Kidney (tissue), 14 donors: Measurements from ENCODE around the gene CUX1. TPM values are rescaled to one million over a fixed set of nuclear protein-coding genes. Genes with fewer than 3 reads are reported as not detected.

Experiments used
- DNase-seq, 5 donors: peaks; one replicate each; pipeline ENCODE4 v3.0.0-alpha.2; 2013 to 2020
- FAIRE-seq: peaks from 2 replicates; lab custom pipeline; 2012; peaks lifted over from hg19 to GRCh38; lab: Jason Lieb, UNC
- H3K27ac ChIP-seq, 2 donors: one replicate each; pipeline ENCODE4 v1.7.0; 2013; ENCODE audit warnings: low read depth in 2 of 2, low read length in 2 of 2, inconsistent platforms in 1 of 2
- H3K27me3 ChIP-seq: one replicate; pipeline ENCODE4 v1.7.1; 2013; ENCODE audit warnings: low read length, inconsistent platforms; ENCODE audit not compliant: control insufficient read depth, insufficient read depth
- H3K36me3 ChIP-seq, 3 donors: one replicate each; pipeline versions ENCODE4 v1.7.0 to v1.7.1; 2013; ENCODE audit warnings: low read length in 3 of 3, control low read depth in 1 of 3, inconsistent platforms in 1 of 3; ENCODE audit not compliant: insufficient read depth in 3 of 3, control insufficient read depth in 2 of 3
- H3K4me1 ChIP-seq, 3 donors: one replicate each; pipeline versions ENCODE4 v1.7.0 to v1.7.1; 2013; ENCODE audit warnings: low read length in 3 of 3, inconsistent platforms in 1 of 3, low read depth in 1 of 3; ENCODE audit not compliant: control insufficient read depth in 2 of 3, insufficient read depth in 2 of 3
- H3K4me3 ChIP-seq, 3 donors: one replicate each; pipeline versions ENCODE4 v1.7.0 to v1.8.1; 2013; ENCODE audit warnings: low read length in 3 of 3, control low read depth in 1 of 3, inconsistent platforms in 1 of 3
- H3K9ac ChIP-seq, 3 donors: one replicate each; pipeline versions ENCODE4 v1.7.0 to v1.7.1; 2013; ENCODE audit warnings: low read length in 3 of 3, control low read depth in 1 of 3, inconsistent platforms in 1 of 3
- H3K9me3 ChIP-seq, 3 donors: one replicate each; pipeline versions ENCODE4 v1.7.0 to v1.7.1; 2013; ENCODE audit warnings: low read length in 3 of 3, control low read depth in 1 of 3, inconsistent platforms in 1 of 3; ENCODE audit not compliant: control insufficient read depth in 2 of 3, insufficient read depth in 1 of 3
- CTCF ChIP-seq: IDR thresholded peaks from 3 replicates; pipeline ENCODE4 v1.5.1; 2012; ENCODE audit warnings: mild to moderate bottlenecking, moderate library complexity, borderline replicate concordance; ENCODE audit not compliant: insufficient read depth; ENCODE audit errors: extremely low read depth
- intact Hi-C: fragments of 100-400 bp; cut with DNase I; formaldehyde crosslinking; loops from one replicate; pipeline ENCODE4 v1.11.1; 2022
- polyA plus RNA-seq: library from polyadenylated mRNA; stranded (reverse); fragments of 350-450 nt; fragmentation: Illumina TruSeq; extraction: RNeasy Lipid Tissue Mini Kit (QIAGEN cat#74804); gene quantifications from one replicate; pipeline ENCODE4 v1.2.3, GENCODE V29; 2014; ENCODE audit warnings: low read depth, low replicate concordance; ENCODE audit not compliant: insufficient read depth
- total RNA-seq: library from RNA; stranded (reverse); fragmentation: NEBNext Ultra II Directional; extraction: Animal tissue kit (Norgen Biotek cat#: 25700); gene quantifications from one replicate; pipeline ENCODE4 v1.2.1, GENCODE V29; 2021
- donor health status: control.
- donor health status: control.
- donor health status: control.
- donor health status: control.
- donor health status: control.
- donor health status: DM: yes; HTN: yes; CAD: no.
- donor health status: Normal renal cell carcinoma (clear cell type).

CUX1 gene
- total and polyA plus RNA-seq, 2 donors from 2014 or later, result 71.4 to 126 TPM

DNA sequence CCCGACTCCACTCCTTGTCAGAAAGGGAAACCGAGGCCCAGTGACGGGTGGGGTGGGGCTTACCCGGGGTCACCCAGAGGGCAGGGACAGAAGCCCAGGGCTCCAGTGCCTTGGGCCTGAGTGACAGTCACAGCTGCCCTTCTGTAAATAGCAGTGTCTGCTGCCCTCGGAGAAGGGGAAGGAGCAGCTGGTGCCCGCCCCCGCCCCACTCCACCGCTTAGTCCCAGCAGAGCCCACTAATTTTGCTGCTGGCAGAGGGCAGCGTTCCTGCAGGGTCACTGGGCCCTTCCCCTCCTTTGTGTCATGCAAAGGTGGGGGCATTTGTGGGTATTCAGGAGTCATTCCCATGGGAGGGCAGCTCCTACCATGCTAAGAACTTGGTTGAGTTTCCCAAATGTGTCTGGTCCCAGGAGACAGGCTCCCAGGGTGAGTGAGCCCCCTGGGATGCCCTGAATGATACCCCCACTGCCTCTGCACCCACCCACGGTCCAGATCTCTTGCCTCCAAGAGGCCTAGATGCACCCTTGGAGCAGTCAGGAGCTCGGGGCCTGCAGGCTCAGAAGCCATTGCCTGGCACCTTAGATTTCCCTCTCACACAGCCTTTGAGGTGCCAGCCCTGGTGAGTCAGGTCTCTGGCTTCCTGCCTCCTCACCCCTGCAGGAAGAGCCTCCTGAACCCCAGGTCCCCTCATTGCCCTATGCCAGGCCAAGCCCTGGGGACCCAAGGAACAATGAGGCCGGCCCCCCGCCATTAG, 486.4 kb downstream of the CUX1 start:
- Histone ChIP-seq H3K4me1 (peaks cover 0 to 6% (median 5%) of the 10 kb centered on the region in 3 donors), H3K27me3 (peaks cover 2% of the 10 kb centered on the region), H3K4me3 (no peak overlapping the region), H3K9ac (no peak overlapping the region), H3K9me3 (no peaks in the 10 kb centered on the region), H3K36me3 (no peaks in the 10 kb centered on the region), H3K27ac (no peak overlapping the region)
- no peak for TF ChIP-seq CTCF
- intact Hi-C loops, result no loop called here
- FAIRE-seq (no peak), DNase-seq (peak in 1 of 5 donors; percentile 44)

DNA sequence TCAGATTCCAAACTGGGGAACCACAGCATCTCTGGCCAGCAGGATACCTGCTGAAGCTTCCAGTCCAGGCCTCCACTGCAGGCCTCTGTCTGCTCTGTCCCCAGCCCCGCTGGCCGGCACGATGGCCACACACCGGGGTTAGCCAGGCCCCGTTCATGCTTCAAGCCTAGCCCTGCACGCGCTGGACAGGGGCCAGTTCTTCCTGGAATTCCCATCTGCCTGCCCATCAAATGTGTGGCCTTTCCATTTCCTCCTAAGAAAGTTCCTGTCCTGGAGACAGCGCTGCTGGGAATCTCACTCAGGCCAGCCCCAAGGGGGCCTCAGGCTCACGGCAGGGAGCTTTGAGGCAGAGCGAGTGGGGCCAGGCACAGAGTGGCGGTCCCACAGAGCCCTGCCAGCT, 487.2 kb downstream of the CUX1 start:
- Histone ChIP-seq H3K27me3 (no peaks in the 10 kb centered on the region), H3K9me3 (no peaks in the 10 kb centered on the region), H3K27ac (no peak overlapping the region), H3K4me3 (no peak overlapping the region), H3K4me1 (peaks cover 0 to 6% (median 5%) of the 10 kb centered on the region in 3 donors), H3K36me3 (no peaks in the 10 kb centered on the region), H3K9ac (no peak overlapping the region)
- DNase-seq, result no peak
- TF ChIP-seq CTCF, result no peak
- intact Hi-C loops, result no loop called here
- no peak for FAIRE-seq

GRCh38 chr7:102305414-102306268, 488.2 kb downstream of the CUX1 start:
- intact Hi-C loops, result no loop called here
- Histone ChIP-seq H3K36me3 (no peaks in the 10 kb centered on the region), H3K9ac (no peak overlapping the region), H3K27me3 (no peaks in the 10 kb centered on the region), H3K4me1 (peaks cover 0 to 6% (median 5%) of the 10 kb centered on the region in 3 donors), H3K27ac (no peak overlapping the region), H3K4me3 (no peak overlapping the region), H3K9me3 (no peaks in the 10 kb centered on the region)
- DNase-seq (no peak), FAIRE-seq (no peak)
- TF ChIP-seq CTCF, result no peak
